Measurements from ENCODE around the gene CPO. TPM values are rescaled to one million over a fixed set of nuclear protein-coding genes. Genes with fewer than 3 reads are reported as not detected.
"Not testable (repeated sequence)": the region's sequence is repeated elsewhere in the genome, so short reads cannot be mapped to it uniquely, and the experiment has no call there.

CPO gene
- polyA plus RNA-seq (2013, experiment 1 of 2; ENCODE audit: insufficient read length): not detected
- not detected for polyA plus RNA-seq (2013, experiment 2 of 2; ENCODE audit: insufficient read length)

GRCh38 chr2:206939340-206939739 is at the start of gene CPO:
Gene CPO (plus strand): TSS chr2:206939518. CDS start chr2:206939600, 82 bp downstream.
- no peak for DNase-seq

GRCh38 chr2:206890179-206890578 is 49.1 kb upstream of the CPO start:
- DNase-seq: no peak

GRCh38 chr2:206890926-206891325 is 48.4 kb upstream of the CPO start:
- no peak for DNase-seq

GRCh38 chr2:206915121-206915520 is 24.2 kb upstream of the CPO start:
- DNase-seq: peak; percentile 92

- DNase-seq: no peak
These were observed 21.1 kb upstream of the CPO start for GRCh38 chr2:206918263-206918662.

- no peak for DNase-seq
These were observed 19.0 kb upstream of the CPO start for GRCh38 chr2:206920310-206920709.

- DNase-seq: no peak
These were observed 18.4 kb upstream of the CPO start for GRCh38 chr2:206920951-206921350.

GRCh38 chr2:206921529-206921928 is 17.8 kb upstream of the CPO start:
- DNase-seq: no peak

- no peak for DNase-seq
These were observed 3.1 kb upstream of the CPO start for GRCh38 chr2:206935991-206936842.

- no peak for DNase-seq
These were observed 2.5 kb upstream of the CPO start for GRCh38 chr2:206936843-206937230.

- no peak for DNase-seq
These were observed 1.8 kb upstream of the CPO start for GRCh38 chr2:206937555-206937954.

- DNase-seq: no peak
These were observed 1.2 kb downstream of the CPO start for GRCh38 chr2:206940546-206940945.

- DNase-seq: no peak
These were observed 3.5 kb downstream of the CPO start for GRCh38 chr2:206942592-206943478.

GRCh38 chr2:206953404-206953803 is 14.1 kb downstream of the CPO start:
- DNase-seq: not testable (repeated sequence)

- DNase-seq: no peak
These were observed 15.9 kb downstream of the CPO start for GRCh38 chr2:206955253-206955652.

GRCh38 chr2:206958261-206958660 is 18.9 kb downstream of the CPO start:
- no peak for DNase-seq

GRCh38 chr2:206962966-206963365 is 23.6 kb downstream of the CPO start:
- no peak for DNase-seq

GRCh38 chr2:206968134-206969086 is 29.1 kb downstream of the CPO start:
- peak; percentile 18 for DNase-seq

GRCh38 chr2:206969192-206969591 is 29.9 kb downstream of the CPO start:
- no peak for DNase-seq

GRCh38 chr2:206970589-206971360 is 31.5 kb downstream of the CPO start:
- no peak for DNase-seq

- DNase-seq: peak; percentile 26
These were observed 32.5 kb downstream of the CPO start for GRCh38 chr2:206971805-206972204.
